GM18511 (cell line): ENCODE results near the gene AP5M1.
A peak's percentile ranks its signal among the peaks of the same experiment; 100 is the strongest.
"Not testable (repeated sequence)": the region's sequence is repeated elsewhere in the genome, so short reads cannot be mapped to it uniquely, and the experiment has no call there.

ENCODE experiments used
- ATAC-seq: cut with Tn5 transposase; IDR thresholded peaks from one replicate; pipeline ENCODE4 v1.9.1; 2021; ENCODE audit warnings: mild to moderate bottlenecking, moderate library complexity; ENCODE audit not compliant: unreplicated experiment

The AP5M1 gene

DNA sequence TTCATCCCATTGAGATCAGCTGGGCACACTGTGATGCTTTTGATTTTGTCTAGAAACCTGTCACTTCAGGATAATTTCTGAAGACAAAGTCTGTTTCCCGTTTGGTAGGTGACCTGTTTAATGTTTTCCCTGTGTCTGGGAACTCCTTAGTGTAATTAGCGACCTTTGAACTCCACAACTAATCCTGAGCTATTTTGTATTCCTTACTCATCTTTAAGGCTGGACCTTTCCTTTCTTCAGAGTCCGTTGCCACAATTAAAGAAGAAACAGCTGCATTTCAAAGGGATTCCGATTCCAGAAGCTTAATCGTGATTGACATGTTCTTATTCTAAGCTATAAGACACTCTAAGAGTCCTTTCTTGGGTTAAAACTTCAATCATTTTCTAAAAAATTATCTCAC is 22.0 kb downstream of the AP5M1 start:
- no peak for ATAC-seq

DNA sequence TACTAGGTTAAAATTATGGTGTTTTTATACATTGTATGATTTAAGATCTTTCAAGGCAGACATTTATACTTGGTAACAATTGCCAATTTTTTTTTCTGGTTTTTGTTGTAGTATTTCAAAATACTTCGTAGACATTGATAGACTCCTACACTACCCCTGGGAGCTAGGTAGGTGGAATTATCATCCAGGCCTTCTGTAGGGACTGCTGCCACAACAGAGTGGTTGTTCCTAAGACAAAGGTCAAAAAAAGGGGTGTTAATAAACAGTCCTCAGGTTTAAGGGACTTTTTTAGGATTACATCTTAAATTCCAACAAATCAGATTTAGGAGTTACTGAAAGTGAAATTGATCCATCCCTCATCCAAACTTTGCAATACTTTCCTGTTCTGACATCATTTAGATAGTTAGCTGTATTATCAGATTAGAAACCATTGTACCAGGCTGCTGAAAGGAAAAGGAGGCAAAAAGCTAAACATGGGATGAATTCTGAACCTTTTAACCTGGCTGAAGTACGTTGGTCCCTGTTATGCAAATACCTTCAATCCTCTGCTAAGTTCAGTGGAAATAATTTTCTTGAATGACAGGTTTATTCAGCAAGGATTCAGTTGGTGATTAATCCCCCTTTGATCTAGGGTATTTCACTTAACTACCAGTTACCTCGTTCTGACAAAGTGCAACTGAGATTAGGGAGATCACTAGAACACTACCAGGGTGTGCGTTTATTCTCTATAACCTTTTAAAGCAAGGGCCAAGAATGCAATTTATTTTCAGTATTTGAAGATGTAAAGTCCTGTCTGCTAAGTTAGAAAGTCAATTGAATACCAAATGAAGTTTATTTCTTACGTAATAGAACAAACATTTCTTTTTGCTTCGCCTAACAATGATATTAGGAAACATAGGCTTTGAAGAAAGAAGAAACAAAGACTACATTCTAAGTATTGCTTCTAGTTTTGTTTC is 23.2 kb downstream of the AP5M1 start:
- ATAC-seq: no peak

DNA sequence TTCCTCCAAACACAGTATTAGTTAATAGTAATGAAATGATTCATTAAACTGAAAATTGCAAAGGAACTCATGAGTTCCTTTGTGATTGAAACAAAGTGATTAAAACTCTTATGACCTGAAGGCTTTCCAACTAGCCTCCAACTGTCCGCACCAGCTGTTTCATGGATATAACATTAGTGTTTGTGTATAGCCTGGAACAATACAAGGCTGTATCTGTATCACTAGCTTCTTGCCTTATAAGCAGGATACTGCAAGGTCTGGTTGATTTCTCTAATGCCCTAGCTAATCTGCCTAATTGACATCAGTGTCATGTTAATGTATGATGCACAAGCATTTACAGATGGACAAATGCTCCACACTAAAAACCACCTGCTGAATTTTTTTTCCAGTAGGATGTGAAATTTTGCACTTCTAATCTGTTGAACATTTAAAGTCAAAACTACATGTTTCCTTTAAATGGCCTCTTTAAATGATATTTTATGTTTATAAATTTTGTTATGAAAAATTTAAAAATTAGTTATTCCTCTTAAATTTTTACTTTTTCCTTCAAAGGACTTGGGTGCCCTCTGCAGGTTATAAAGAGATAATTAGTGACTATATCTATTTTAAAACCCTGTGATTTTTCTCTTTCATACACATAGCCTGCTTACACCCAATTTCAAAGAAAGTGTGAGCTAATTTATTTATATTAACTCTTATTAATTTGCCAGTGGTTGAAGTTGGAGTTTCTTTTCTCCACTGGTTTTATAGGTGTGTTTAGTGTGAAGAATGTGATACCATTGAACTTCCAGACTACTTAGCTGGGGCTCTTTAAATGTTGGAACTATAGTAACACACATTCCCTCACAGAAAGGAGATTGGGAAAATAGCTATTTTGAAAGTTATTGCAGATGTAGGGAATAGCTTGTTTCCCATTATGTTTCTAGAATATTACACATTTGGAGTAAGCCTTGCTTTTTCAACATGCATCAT is 25.4 kb downstream of the AP5M1 start:
- ATAC-seq: no peak

DNA sequence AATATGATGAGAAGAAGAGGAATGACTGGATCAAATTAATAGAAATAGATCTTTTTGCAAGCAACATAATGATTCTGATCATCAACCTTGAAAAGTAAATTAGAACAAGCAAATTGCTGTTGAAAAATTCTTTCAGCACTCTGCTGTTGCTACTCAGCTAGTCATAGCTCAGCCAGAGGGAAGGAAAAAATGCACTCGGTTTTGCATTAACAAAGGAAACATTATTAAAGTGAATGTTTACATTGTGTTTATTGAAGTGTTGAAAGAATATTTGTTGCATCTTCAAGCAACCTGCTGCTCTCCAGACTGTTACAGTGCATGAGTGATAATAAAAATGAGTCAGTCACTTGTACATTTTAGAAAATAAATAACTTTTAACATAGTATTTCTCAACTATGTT is 26.5 kb downstream of the AP5M1 start:
- ATAC-seq: no peak

DNA sequence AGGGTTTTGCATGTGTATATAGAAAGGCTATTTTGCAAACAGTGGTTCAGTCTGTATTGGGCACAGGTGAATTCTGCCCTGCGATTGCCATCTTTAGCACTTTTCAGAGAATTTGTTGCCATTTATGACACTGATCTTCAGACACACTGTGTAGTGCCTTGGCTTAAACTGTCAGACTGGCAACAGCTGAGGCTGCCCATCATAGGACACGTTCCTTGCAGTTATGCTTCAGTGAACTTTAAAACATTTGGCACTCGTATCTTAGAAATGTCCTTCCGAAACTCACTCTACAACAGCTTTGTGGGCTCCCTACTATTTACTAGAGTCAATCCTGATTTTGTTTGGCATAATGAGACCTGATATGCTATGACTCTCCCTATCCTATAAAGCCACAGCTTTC is 29.1 kb downstream of the AP5M1 start:
- ATAC-seq: no peak

DNA sequence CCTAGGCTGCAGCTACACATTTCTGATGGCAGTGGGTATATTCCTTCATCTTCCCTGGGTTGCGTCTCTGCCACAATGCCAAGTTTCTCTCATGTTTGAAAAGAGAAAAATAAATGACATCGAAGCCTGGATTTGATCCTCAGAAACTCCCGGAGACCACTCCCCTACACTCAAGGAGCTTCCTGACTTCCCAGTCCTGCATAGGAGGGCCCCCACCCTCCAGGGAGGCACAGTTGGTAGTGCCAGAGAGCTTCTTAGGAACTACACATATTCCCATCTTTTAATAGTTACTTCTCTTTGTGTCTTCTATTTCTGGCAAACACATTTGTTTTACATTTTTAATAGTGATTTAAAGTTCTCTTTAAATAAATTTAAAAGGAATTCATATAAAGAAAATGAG is 30.7 kb downstream of the AP5M1 start:
- ATAC-seq: no peak

DNA sequence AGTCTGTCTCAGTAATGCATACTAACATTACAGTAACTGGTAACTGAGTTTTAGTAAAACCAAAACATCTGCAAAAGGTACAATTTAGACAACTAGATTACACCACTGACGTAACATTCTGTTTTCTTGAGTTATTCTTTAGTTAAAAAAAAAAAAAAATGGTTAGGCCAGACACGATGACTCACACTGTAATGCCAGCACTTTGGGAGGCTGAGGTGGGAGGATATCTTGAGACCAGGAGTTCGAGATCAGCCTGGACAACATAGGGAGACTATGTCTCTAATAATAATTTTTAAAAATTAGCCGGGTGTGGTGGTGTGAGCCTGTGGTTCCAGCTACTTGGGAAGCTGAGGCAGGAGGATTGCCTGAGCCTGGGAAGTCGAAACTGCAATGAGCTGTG is 34.1 kb downstream of the AP5M1 start:
- no peak for ATAC-seq

DNA sequence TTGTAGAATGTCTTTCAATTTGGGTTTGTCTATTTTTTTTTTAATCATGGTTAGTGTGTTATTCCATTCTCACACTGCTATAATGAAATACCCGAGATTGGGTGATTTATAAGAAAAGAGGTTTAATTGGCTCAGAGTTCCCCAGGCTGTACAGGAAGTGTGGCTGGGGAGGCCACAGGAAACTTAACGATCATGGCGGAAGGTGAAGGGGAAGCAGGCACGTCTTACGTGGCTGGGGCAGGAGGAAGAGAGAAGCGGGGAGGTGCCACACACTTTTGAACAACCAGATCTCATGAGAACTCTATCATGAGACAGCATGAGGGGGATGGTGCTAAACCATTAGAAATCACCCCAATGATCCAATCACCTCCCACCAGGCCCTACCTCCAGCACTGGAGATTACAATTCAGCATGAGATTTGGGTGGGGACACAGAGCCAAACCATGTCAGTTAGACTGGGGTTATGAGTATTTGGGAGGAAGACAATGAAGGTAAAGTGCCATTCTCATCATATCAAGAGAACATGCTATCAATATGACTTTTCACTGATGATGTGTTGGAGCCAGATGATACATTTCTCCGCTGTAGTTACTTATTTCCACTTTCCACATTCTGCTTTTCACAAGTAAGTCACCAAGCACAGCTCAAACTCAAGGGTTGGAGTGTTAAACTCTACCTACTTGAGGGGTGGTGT is 45.8 kb downstream of the AP5M1 start:
- ATAC-seq: no peak

DNA sequence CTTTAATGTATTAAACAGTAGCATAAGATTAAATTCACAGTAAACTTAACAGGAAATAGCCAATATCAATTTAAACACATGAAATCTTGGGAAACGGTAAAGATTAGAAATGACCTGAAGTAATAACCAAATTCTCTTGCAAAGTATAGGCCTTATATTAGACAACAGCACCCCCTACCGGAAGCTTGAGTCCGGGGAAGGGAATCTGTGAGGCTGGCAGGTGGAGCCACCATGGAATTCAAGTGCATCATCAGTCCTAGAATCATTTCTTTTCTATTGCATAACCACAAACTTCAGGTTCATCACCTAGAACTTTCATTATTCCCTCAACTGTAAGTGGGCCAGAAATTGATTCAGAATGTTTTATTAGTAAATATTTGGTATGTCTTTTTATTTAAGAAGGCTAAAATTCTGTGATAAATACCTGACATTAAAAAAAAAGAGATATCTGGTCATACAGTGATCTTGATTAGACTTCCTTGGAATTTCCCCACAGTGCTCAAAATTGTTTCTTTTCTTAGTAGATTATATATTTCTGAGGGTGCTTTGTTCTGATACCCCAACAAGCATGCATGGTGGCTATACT is 48.6 kb downstream of the AP5M1 start:
- ATAC-seq: peak; percentile 72

DNA sequence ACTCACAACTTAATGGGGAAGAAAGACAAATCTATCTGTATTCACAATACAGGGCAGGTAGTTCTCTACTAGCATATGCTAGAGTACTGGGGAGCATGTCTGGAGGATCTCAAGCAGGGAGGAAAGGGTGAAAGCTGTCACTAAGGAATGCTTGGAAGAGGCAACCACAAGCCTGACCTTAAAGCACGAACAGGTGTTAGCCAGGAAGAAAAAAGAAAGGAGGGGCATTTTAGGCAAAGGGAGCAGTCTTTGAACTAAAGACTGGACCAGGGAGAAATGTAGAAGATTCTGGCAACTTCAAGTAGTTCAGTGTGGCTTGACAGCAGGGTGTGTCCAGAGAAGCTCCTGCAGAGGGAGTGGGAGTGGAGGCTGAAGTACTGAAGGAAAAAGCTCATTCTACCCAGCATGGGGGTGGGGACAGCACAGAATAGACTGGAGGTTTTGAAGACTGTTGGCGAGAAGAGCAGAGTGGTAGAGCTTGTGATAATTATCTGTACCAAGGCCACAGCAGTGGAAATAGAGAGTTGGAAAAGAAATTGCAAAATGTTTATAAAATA is 50.9 kb downstream of the AP5M1 start:
- no peak for ATAC-seq

DNA sequence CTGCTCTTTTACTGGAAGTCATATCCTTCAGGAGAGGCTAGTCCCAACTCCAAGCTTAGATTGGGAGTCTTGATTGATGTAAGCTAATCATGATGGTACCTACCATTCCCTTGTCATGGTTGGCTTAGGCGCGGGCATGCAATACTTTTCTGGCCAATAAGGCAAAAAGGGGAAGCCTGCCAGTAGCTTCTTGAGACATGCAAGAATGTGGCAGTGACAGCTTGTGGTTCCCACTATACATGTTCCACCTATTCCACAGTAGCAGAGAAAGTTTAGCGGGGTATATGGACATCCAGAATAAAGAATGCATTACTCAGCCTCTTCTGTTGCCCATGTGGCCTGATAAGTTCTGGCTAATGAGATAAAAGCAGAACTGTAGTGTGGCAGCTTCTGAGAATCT is 55.0 kb downstream of the AP5M1 start:
- ATAC-seq: no peak

DNA sequence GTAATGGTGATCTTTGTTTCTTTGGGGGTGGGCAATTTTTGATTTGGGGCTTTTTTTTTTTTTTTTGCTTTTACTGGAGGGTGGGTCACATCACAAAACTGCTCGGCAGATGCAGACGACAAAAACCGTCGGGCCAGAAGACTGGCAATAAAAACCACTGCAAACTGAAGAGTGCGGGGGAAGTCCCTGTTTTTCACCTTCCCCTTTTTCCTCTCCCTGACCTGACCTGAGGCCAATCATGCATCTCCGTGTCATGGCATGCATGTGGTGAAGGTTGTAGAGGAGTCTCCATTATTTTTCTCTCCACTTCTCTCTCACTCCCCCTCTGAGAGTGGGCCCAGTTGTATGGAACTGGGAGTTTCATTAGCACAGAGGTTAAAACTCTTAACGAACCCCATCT is 57.5 kb downstream of the AP5M1 start:
- peak; percentile 99 for ATAC-seq

DNA sequence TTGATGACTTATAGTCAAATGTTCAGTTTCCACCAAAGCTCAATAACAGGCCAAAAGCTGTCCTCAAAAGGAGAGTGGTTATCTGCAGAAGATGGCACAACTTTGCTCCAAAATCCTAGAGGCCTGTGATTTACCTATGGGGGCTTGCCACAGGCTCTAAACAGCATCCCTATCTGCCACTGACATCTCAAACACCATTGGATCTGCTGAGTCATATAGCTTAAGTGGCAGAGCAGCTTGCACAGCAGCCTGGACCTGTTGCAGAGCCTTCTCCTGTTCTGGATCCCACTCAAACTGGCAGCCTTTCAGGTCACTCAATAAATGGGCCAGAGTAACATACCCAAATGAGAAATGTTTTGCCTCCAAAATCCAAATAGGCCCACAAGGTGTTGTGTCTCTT is 61.1 kb downstream of the AP5M1 start:
- no peak for ATAC-seq

DNA sequence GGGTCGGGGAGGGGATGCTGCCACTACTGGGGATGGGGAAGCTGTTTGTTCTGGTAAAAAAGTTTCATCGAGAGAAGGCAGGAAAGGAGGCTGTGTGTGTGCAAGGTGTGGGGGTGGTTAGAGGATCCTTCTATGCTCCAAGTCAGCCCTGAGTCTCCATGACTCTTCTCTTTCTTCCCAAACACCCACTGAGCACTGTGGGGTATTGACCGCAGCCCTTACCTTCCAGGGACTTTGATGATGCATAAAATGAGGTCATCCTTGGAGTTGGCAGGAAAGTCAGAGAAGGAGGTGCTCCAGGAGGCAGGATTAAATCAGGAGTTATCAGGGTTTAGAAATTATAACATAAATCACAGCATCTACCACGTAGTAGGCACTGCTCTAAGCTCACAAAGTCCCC is 63.7 kb downstream of the AP5M1 start:
- not testable (repeated sequence) for ATAC-seq

DNA sequence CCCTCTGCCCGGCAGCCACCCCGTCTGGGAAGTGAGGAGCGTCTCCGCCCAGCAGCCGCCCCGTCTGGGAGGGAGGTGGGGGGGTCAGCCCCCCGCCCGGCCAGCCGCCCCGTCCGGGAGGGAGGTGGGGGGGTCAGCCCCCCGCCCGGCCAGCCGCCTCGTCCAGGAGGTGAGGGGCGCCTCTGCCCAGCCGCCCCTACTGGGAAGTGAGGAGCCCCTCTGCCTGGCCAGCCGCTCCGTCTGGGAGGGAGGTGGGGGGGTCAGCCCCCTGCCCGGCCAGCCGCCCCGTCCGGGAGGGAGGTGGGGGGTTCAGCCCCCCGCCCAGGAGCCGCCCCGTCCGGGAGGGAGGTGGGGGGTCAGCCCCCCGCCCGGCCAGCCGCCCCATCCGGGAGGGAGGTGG is 65.0 kb downstream of the AP5M1 start:
- ATAC-seq: not testable (repeated sequence)

DNA sequence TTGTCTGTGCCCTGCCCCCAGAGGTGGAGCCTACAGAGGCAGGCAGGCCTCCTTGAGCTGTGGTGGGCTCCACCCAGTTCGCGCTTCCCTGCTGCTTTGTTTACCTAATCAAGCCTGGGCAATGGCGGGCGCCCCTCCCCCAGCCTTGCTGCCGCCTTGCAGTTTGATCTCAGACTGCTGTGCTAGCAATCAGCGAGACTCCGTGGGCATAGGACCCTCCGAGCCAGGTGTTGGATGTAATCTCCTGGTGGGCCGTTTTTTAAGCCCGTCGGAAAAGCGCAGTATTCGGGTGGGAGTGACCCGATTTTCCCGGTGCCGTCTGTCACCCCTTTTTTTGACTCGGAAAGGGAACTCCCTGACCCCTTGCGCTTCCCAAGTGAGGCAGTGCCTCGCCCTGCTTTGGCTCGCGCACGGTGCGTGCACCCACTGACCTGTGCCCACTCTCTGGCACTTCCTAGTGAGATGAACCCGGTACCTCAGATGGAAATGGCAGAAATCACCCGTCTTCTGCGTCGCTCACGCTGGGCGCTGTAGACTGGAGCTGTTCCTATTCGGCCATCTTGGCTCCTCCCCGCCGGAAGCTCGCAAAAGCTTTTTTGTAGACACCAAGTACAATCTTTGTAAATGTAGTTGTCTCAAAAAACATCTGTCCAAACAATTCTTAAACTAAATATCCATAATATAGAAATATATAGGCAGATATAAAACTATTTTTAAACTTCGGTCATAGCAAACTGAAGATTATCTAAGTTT is 75.0 kb downstream of the AP5M1 start:
- ATAC-seq: not testable (repeated sequence)

DNA sequence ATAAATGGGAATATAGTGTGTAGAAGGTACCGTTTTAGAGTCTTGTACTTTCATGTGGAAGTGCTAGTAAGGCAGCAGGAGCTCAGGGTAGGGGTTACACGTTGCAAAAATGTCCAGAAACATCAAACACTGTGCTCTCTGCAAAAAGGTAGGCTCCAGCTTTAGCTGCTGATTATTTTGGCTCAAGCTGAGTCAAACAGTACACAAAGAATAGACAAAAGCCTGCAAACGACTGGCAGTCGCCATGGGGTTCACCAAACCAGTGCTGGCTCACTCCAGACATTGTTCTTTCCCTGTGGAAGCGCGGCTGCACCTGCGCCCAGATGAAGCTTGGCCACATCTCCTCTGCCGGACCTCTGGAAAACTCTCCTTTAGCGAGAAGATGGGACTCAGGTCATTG is 76.3 kb downstream of the AP5M1 start:
- ATAC-seq: no peak

DNA sequence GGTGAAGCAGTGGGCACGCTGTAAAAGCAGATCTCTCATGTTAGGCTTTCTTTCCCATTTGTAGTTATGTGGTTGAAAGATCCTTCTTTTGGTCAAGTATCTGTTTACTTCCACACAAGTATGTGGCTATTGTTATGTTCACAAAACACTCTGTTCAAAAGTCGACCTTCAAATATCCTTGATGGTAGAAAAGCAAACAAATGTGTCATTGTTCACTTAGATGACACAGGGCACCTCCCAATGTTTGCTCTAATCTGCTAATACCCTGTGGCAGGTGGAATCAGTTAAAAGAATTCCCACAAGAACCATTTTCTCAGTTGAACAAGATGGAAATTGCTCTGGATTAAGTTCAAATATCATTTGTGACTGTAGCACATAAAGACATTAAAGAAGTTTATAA is 78.0 kb downstream of the AP5M1 start:
- no peak for ATAC-seq
